Measurements from ENCODE around the gene MOGAT1. TPM values are rescaled to one million over a fixed set of nuclear protein-coding genes. Genes with fewer than 3 reads are reported as not detected.

The MOGAT1 gene
- total RNA-seq, 1 donor from 2014 or later: not detected

GRCh38 chr2:222722327-222722946, 51.0 kb downstream of the MOGAT1 start:
- H3K27me3 Mint-ChIP-seq (ENCODE audit: low read depth): peaks cover 8% of the 10 kb centered on the region
- H3K4me1 Mint-ChIP-seq (ENCODE audit: low read depth): peaks cover 3% of the 10 kb centered on the region
- H3K9me3 Mint-ChIP-seq: no peaks in the 10 kb centered on the region
- no peak for DNase-seq (ENCODE audit: low spot score)
- intact Hi-C loops (cut with micrococcal nuclease): no loop called here
- no peak overlapping the region for H3K27ac Mint-ChIP-seq
- H3K4me3 Mint-ChIP-seq (ENCODE audit: low read depth): no peak overlapping the region
- no peaks in the 10 kb centered on the region for H3K36me3 Mint-ChIP-seq (ENCODE audit: low read depth)

- H3K36me3 Mint-ChIP-seq (ENCODE audit: low read depth): no peaks in the 10 kb centered on the region
- H3K27ac Mint-ChIP-seq: no peak overlapping the region
- no peaks in the 10 kb centered on the region for H3K9me3 Mint-ChIP-seq
These were observed 52.8 kb downstream of the MOGAT1 start for GRCh38 chr2:222724208-222724607.

GRCh38 chr2:222728621-222729020, 57.2 kb downstream of the MOGAT1 start:
- H3K4me1 Mint-ChIP-seq (ENCODE audit: low read depth): peaks cover 7% of the 10 kb centered on the region
- intact Hi-C loops (cut with micrococcal nuclease): no loop called here
- peaks cover 11% of the 10 kb centered on the region for H3K27me3 Mint-ChIP-seq (ENCODE audit: low read depth)
- H3K9me3 Mint-ChIP-seq: no peaks in the 10 kb centered on the region
- no peak overlapping the region for H3K4me3 Mint-ChIP-seq (ENCODE audit: low read depth)
- no peak overlapping the region for H3K27ac Mint-ChIP-seq
- DNase-seq (ENCODE audit: low spot score): no peak
- no peaks in the 10 kb centered on the region for H3K36me3 Mint-ChIP-seq (ENCODE audit: low read depth)

More at GRCh38 chr2:222724208-222724607, 52.8 kb downstream of the MOGAT1 start:
- peaks cover 3% of the 10 kb centered on the region for H3K4me1 Mint-ChIP-seq (ENCODE audit: low read depth)
- intact Hi-C loops (cut with micrococcal nuclease): no loop called here
- no peak overlapping the region for H3K4me3 Mint-ChIP-seq (ENCODE audit: low read depth)
- no peak for DNase-seq (ENCODE audit: low spot score)
- peaks cover 4% of the 10 kb centered on the region for H3K27me3 Mint-ChIP-seq (ENCODE audit: low read depth)

- no peak for DNase-seq (ENCODE audit: low spot score)
- Mint-ChIP-seq H3K9me3 (no peaks in the 10 kb centered on the region), H3K27me3 (ENCODE audit: low read depth) (peaks cover 11% of the 10 kb centered on the region), H3K36me3 (ENCODE audit: low read depth) (no peaks in the 10 kb centered on the region), H3K27ac (no peak overlapping the region), H3K4me3 (ENCODE audit: low read depth) (no peak overlapping the region), H3K4me1 (ENCODE audit: low read depth) (peaks cover 11% of the 10 kb centered on the region)
- intact Hi-C loops (cut with micrococcal nuclease): no loop called here
These were observed 59.0 kb downstream of the MOGAT1 start for GRCh38 chr2:222730366-222730999.

GRCh38 chr2:222731201-222731621, 59.8 kb downstream of the MOGAT1 start:
- intact Hi-C loops (cut with micrococcal nuclease): no loop called here
- H3K4me3 Mint-ChIP-seq (ENCODE audit: low read depth): no peak overlapping the region
- DNase-seq (ENCODE audit: low spot score): no peak
- H3K36me3 Mint-ChIP-seq (ENCODE audit: low read depth): no peaks in the 10 kb centered on the region
- no peak overlapping the region for H3K27ac Mint-ChIP-seq
- H3K27me3 Mint-ChIP-seq (ENCODE audit: low read depth): peaks cover 11% of the 10 kb centered on the region
- H3K9me3 Mint-ChIP-seq: no peaks in the 10 kb centered on the region
- H3K4me1 Mint-ChIP-seq (ENCODE audit: low read depth): peaks cover 11% of the 10 kb centered on the region

- H3K36me3 Mint-ChIP-seq (ENCODE audit: low read depth): no peaks in the 10 kb centered on the region
These were observed 61.2 kb downstream of the MOGAT1 start for GRCh38 chr2:222732489-222733178.

GRCh38 chr2:222733470-222733845, 62.0 kb downstream of the MOGAT1 start:
- Mint-ChIP-seq H3K36me3 (ENCODE audit: low read depth) (no peaks in the 10 kb centered on the region), H3K27me3 (ENCODE audit: low read depth) (peaks cover 24% of the 10 kb centered on the region), H3K9me3 (no peaks in the 10 kb centered on the region), H3K27ac (no peak overlapping the region), H3K4me1 (ENCODE audit: low read depth) (peaks cover 11% of the 10 kb centered on the region), H3K4me3 (ENCODE audit: low read depth) (no peak overlapping the region)
- intact Hi-C loops (cut with micrococcal nuclease): no loop called here
- DNase-seq (ENCODE audit: low spot score): no peak

More at GRCh38 chr2:222732489-222733178, 61.2 kb downstream of the MOGAT1 start:
- intact Hi-C loops (cut with micrococcal nuclease): no loop called here
- Mint-ChIP-seq H3K27me3 (ENCODE audit: low read depth) (peaks cover 20% of the 10 kb centered on the region), H3K27ac (no peak overlapping the region), H3K4me3 (ENCODE audit: low read depth) (no peak overlapping the region), H3K4me1 (ENCODE audit: low read depth) (peaks cover 11% of the 10 kb centered on the region), H3K9me3 (no peaks in the 10 kb centered on the region)
- DNase-seq (ENCODE audit: low spot score): no peak

GRCh38 chr2:222733846-222734702, 62.6 kb downstream of the MOGAT1 start:
- Mint-ChIP-seq H3K36me3 (ENCODE audit: low read depth) (no peaks in the 10 kb centered on the region), H3K4me3 (ENCODE audit: low read depth) (no peak overlapping the region), H3K27ac (no peak overlapping the region), H3K4me1 (ENCODE audit: low read depth) (peaks cover 15% of the 10 kb centered on the region), H3K27me3 (ENCODE audit: low read depth) (peaks cover 25% of the 10 kb centered on the region), H3K9me3 (no peaks in the 10 kb centered on the region)
- intact Hi-C loops (cut with micrococcal nuclease): no loop called here
- no peak for DNase-seq (ENCODE audit: low spot score)

- Mint-ChIP-seq H3K27me3 (ENCODE audit: low read depth) (peaks cover 25% of the 10 kb centered on the region), H3K4me3 (ENCODE audit: low read depth) (no peak overlapping the region), H3K27ac (no peak overlapping the region), H3K36me3 (ENCODE audit: low read depth) (no peaks in the 10 kb centered on the region), H3K9me3 (no peaks in the 10 kb centered on the region), H3K4me1 (ENCODE audit: low read depth) (peaks cover 15% of the 10 kb centered on the region)
- intact Hi-C loops (cut with micrococcal nuclease): no loop called here
- no peak for DNase-seq (ENCODE audit: low spot score)
These were observed 63.2 kb downstream of the MOGAT1 start for GRCh38 chr2:222734703-222735014.

GRCh38 chr2:222736301-222736700, 64.8 kb downstream of the MOGAT1 start:
- H3K4me3 Mint-ChIP-seq (ENCODE audit: low read depth): no peak overlapping the region
- no peak for DNase-seq (ENCODE audit: low spot score)
- H3K36me3 Mint-ChIP-seq (ENCODE audit: low read depth): no peaks in the 10 kb centered on the region
- intact Hi-C loops (cut with micrococcal nuclease): no loop called here
- no peak overlapping the region for H3K27ac Mint-ChIP-seq
- peaks cover 9% of the 10 kb centered on the region for H3K4me1 Mint-ChIP-seq (ENCODE audit: low read depth)
- H3K27me3 Mint-ChIP-seq (ENCODE audit: low read depth): peaks cover 23% of the 10 kb centered on the region
- no peaks in the 10 kb centered on the region for H3K9me3 Mint-ChIP-seq

- no peak for DNase-seq (ENCODE audit: low spot score)
- no peak overlapping the region for H3K4me3 Mint-ChIP-seq (ENCODE audit: low read depth)
- H3K4me1 Mint-ChIP-seq (ENCODE audit: low read depth): peaks cover 9% of the 10 kb centered on the region
- H3K27me3 Mint-ChIP-seq (ENCODE audit: low read depth): peaks cover 20% of the 10 kb centered on the region
- intact Hi-C loops (cut with micrococcal nuclease): no loop called here
- H3K36me3 Mint-ChIP-seq (ENCODE audit: low read depth): no peaks in the 10 kb centered on the region
- H3K27ac Mint-ChIP-seq: no peak overlapping the region
- no peaks in the 10 kb centered on the region for H3K9me3 Mint-ChIP-seq
These were observed 65.5 kb downstream of the MOGAT1 start for GRCh38 chr2:222736924-222737323.

GRCh38 chr2:222738312-222738711, 66.9 kb downstream of the MOGAT1 start:
- peaks cover 11% of the 10 kb centered on the region for H3K4me1 Mint-ChIP-seq (ENCODE audit: low read depth)
- no peak overlapping the region for H3K27ac Mint-ChIP-seq
- H3K27me3 Mint-ChIP-seq (ENCODE audit: low read depth): peaks cover 14% of the 10 kb centered on the region
- no peaks in the 10 kb centered on the region for H3K9me3 Mint-ChIP-seq
- no peak overlapping the region for H3K4me3 Mint-ChIP-seq (ENCODE audit: low read depth)
- DNase-seq (ENCODE audit: low spot score): no peak
- intact Hi-C loops (cut with micrococcal nuclease): no loop called here
- H3K36me3 Mint-ChIP-seq (ENCODE audit: low read depth): no peaks in the 10 kb centered on the region

Measured in activated T-helper 2 cell treated with anti-CD3 and anti-CD28 coated beads, Interferon-gamma antibody, Interleukin-2, Interleukin-4, amounts not matched to agents 10 μg/mL and 5 μg/mL and 100 μg/mL, durations not matched to agents 14 hours and 24 hours and 36 hours (primary cell).